ENCODE data around the gene HTR3B.

DNA sequence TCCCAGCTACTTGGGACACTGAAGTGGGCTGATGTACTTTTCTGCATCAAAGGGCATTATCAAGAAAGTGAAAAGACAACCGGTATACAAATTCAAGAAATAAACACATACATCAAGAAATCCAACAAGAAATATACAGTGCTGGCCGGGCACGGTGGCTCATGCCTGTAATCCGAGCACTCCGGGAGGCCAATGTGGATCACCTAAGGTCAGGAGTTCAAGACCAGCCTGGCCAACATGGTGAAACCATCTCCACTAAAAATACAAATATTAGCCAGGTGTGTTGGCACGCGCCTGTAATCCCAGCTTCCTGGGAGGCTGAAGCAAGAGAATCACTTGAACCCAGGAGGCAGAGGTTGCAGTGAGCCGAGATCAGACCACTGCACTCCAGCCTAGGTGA lies 38.7 kb upstream of the HTR3B start:
- TF ChIP-seq, protein P1, sequence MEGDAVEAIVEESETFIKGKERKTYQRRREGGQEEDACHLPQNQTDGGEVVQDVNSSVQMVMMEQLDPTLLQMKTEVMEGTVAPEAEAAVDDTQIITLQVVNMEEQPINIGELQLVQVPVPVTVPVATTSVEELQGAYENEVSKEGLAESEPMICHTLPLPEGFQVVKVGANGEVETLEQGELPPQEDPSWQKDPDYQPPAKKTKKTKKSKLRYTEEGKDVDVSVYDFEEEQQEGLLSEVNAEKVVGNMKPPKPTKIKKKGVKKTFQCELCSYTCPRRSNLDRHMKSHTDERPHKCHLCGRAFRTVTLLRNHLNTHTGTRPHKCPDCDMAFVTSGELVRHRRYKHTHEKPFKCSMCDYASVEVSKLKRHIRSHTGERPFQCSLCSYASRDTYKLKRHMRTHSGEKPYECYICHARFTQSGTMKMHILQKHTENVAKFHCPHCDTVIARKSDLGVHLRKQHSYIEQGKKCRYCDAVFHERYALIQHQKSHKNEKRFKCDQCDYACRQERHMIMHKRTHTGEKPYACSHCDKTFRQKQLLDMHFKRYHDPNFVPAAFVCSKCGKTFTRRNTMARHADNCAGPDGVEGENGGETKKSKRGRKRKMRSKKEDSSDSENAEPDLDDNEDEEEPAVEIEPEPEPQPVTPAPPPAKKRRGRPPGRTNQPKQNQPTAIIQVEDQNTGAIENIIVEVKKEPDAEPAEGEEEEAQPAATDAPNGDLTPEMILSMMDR (IDR thresholded peaks at IDR 0.05), result no peak
- TF ChIP-seq POLR2A (IDR thresholded peaks at IDR 0.05; ENCODE audit: low read depth) (no peak), POLR2AphosphoS5 (IDR thresholded peaks at IDR 0.05) (no peak)
